NCI-H2107 treated with DMSO at 0.1 percent for 48 hours (cell line): Measurements from ENCODE around the gene ZNF800.

ENCODE experiments used
- DNase-seq: peaks from one replicate; lab custom pipeline; 2025; ENCODE audit not compliant: unreplicated experiment; lab: John Stamatoyannopoulos, UW

ZNF800 gene

DNA sequence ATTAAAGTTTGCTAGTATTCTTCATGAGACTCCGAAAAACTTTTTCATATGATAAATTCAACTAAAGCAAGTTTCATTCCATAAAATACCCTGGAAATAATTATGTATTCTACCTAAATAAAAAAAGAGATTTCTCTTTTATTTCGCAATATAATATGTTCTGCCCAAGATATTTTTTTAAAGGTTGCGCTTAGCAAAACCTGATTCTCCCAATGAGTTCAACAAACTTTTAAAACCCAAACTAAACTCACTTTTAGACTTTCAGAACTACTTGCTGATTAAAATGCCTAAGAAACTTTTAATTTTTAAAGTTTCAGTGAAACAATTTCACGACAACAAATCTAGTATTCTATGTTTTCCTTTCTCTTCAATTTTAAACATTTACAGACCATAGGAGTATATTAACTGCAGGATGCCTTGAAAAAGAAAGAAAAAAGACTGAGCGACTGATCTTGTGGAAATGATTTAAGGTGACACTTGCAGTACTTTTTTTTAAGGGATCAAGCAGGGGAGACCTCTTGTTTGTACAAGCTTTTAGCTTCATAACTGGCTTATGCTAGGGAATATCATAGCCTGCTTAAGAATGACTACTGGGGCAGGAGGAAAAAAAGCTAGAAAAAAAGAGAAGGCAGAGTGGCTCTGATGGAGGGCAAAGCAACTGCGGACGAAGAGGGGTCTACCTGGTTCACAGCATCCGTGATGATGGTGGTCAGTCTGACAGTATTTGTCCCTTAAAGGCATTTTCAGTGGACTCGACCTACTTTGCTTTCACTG lies 1.5 kb downstream of the ZNF800 start:
- DNase-seq = no peak

GRCh38 chr7:127390186-127390816 lies 2.2 kb downstream of the ZNF800 start:
- DNase-seq = no peak

- DNase-seq = no peak
These were observed 3.2 kb downstream of the ZNF800 start for GRCh38 chr7:127389321-127389720.

DNA sequence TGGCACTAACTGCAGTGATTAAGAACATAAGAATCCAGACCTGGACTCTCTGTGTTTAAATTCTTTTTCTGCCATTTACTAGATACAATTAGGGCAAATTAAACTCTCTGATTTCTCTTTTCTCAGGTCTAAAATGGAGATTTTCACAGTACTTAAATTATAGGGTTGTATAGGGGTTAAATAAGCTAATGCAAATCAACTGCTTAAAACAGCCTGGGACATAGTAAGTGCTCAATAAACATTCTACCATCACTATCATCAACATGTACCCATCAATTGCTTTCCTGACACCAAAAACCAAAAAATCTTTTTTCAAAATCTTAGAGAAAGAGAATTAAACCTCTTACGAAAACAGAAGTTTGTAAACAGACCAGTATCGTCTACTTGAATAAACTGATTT lies 4.5 kb downstream of the ZNF800 start:
- DNase-seq = no peak

DNA sequence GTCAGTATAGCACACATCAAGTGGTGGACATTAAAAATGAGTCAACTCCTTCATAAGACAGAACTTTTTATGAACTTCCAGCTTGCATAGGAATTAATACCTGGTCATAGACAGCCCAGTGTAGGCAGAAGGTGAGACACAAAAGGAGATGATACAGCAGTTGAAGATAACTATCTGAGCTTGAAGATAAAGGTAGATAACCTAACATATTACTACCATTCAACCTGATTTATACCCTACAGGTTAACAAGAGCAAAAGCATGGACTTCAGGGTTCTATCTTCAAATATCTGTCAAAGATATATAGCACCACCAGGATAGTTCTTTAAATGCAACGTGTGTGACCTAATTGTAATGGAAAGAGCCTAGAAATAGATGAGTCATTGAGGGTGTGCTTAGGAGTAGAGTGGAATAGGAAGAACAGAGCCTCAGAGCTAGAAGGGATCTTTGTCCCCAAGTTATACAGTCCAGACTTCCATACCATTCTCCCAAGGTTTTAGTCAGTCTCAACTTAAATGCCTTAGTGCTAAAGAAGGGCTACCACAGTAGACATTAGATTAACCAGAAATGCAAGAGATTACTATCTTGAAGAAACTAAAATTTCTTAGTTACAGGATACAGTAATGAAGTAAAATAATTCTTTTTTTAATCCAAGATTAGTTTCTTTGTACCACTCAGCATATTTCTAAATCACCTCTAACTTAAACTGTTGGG lies 9.2 kb downstream of the ZNF800 start:
- DNase-seq = no peak

DNA sequence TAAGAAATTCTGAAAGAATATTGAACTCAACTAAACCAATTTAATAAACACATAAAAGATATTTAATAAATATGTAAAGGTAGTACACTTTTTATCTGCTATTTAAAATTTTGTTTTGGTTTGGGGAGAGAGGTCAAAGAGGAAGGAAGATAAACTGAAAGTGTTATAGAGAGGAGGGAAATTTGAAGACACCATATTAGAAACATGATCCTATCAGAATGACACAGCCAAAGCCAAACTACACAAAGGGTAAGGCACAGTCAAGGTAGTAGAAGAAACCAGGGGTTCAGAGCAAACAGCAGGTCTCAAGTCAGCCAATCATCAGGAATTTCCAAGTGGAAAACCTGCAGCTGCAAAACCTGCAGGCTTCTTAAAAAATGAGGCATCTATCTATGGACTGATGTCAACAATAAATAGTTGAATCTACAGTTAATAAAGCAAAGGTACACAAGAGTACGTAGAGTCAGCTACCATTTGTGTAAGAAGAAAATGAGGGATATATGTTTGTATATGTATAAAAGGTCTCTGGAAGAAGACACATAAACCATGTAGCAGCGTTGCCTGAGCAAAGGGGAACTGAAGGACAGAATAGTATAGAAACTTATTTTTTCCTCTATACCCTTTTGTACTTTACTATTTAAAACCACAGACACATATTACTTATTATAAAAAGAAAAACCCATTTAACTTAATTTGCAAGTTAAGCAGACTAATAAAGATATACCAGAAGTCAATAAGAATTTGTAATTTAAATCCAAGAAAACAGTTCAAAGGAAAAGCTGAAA lies 10.0 kb downstream of the ZNF800 start:
- DNase-seq = no peak

GRCh38 chr7:127380479-127380878 lies 12.0 kb downstream of the ZNF800 start:
- DNase-seq = no peak

DNA sequence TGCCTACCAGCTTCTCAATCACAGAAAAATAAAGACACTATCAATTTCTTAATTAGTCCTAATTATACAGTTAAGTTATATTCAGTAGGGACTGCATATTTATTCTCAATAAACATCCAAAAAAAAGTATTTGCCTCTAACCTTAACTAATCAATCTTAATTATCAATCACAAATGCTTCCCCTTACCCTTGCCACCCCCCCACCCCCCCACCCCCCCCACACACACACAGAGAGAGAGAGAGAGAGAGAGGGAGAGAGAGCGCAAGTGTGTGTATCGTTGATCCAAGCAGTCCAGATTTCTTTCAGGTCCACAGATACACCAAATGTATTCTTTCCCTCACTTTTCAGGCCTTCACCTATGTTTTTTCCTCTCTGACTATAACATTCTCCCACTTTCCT lies 12.9 kb downstream of the ZNF800 start:
- no peak for DNase-seq

DNA sequence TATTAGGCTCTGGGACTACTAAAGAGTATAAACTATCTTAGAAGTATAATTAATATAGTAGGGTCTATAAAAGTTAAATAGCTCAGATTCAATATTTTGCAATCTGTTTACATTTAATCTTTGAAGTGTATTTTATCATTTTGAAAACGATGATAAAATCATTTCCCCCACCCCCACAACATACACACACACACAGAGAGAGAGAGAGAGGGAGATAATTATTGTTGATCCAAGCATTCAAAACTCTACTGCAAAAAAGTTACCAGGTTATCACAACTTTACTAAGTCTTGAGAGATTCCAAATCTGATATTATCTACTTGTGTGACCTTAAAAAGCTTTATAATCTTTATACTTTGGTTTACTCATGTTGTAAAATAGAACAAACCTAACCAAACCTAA lies 14.0 kb downstream of the ZNF800 start:
- no peak for DNase-seq

DNA sequence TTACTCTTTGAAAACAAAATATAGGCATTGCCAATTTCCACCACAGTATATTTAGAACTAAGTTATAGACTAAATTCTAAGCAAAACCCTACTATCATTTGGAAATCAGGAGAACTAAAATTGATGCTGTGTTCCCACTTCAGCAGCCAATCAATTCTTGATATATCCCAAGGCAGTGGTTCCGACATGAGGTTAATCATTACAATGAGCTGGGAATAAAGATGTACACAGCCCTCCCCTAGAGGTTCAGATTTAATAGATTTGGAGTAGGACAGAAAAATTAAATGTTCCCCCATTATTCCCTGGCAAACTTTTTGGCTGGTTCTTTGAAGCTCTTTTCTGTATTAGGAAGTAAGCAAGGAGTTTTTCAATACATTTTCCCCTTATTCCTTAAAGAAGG lies 15.1 kb downstream of the ZNF800 start:
- DNase-seq = no peak

DNA sequence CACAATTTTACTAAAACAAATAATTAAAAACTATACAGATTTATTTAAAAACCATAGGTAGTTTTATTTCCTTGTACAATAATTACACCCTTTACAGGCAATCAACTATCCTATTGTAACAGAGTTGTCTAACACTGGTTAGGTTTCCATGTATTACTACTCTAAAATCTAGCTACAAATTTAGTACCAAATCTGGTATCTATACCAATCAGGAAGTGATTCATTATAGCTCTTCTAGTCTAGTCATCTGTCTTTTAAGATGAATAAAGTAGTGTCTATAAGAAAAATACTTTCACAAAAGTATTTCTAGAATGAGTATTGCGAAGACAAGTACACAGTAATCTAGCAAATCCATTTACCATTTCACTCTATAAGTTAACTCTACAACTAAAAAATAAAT lies 16.9 kb downstream of the ZNF800 start:
- no peak for DNase-seq

GRCh38 chr7:127367679-127368078 lies 24.8 kb downstream of the ZNF800 start:
- no peak for DNase-seq

DNA sequence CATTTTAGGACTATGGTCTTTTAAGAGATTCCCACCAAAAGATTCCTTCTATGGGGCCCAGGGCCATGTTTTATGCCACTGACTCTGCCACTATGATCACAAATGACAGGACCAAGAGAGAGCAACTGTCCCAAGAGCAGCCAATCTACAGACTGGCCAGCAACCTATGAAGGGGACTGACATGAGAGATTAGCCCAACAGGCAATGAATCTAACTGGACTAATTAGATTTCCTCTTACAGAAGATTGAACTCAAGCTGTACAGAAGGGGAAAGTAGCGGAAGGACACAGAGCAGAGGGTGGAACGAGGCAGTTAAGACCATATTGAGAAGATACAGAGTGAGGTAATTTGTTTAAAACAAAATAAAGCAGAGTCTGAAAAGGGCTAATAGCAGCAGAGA lies 25.8 kb downstream of the ZNF800 start:
- DNase-seq = no peak

DNA sequence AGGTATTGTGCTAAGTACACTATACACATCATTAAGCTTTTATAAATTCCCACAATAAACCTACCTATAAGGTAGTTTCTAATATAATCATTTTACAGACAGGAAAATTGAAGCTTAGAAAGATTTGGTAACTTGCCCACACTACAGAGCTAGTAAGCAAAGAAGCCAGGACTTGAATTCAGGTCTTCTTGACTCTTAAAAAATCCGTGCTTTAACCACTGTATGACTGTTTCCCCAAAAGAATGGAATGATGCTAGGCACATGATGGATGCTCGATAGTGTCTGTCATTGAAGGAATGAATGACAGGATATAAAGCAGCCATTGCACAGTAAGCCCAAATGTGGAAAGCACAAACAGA lies 26.6 kb downstream of the ZNF800 start:
- DNase-seq = no peak

- DNase-seq = no peak
These were observed 27.1 kb downstream of the ZNF800 start for GRCh38 chr7:127365164-127365956.

- DNase-seq = no peak
These were observed 30.0 kb downstream of the ZNF800 start for GRCh38 chr7:127362364-127363027.

GRCh38 chr7:127361736-127362135 lies 30.8 kb downstream of the ZNF800 start:
- DNase-seq = no peak

DNA sequence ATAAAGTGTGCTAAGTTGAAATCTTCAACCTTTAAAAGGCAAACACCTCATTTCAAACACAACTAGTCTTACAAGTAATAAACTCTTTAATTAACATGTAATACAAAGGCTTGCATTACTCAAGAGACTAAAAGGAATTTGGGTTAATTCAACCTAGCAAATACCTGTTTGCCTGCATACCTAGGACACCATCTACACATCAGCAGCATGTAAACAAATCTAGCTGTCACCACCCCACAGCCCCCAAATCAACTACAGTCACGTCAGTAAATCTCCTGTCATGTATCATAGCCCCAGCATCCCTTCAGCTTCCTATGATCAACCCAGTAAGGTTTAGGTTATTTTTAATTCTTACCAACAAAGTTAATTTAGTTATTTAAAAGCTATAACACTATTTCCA lies 33.5 kb downstream of the ZNF800 start:
- no peak for DNase-seq

GRCh38 chr7:127353897-127354296 lies 38.6 kb downstream of the ZNF800 start:
- no peak for DNase-seq

GRCh38 chr7:127350586-127350985 lies 41.9 kb downstream of the ZNF800 start:
- no peak for DNase-seq
